Esophagus (tissue), 2 donors: ENCODE results near the gene GULP1. TPM values are rescaled to one million over a fixed set of nuclear protein-coding genes. Genes with fewer than 3 reads are reported as not detected.

ENCODE experiments used
- H3K27ac ChIP-seq, 2 donors: one replicate each; pipeline ENCODE4 v1.5.1; 2013; ENCODE audit warnings: low read depth in 2 of 2, mild to moderate bottlenecking in 2 of 2, inconsistent platforms in 1 of 2, low read length in 1 of 2, moderate library complexity in 1 of 2
- H3K27me3 ChIP-seq, 2 donors: one replicate each; pipeline ENCODE4 v1.6.1; 2013; ENCODE audit warnings: low read length in 2 of 2, control low read depth in 1 of 2, mild to moderate bottlenecking in 1 of 2; ENCODE audit not compliant: insufficient read depth in 2 of 2, control insufficient read depth in 1 of 2
- H3K36me3 ChIP-seq, 2 donors: one replicate each; pipeline ENCODE4 v1.6.1; 2013; ENCODE audit warnings: low read length in 1 of 2; ENCODE audit not compliant: control insufficient read depth in 2 of 2, insufficient read depth in 2 of 2
- H3K4me1 ChIP-seq, 2 donors: one replicate each; pipeline ENCODE4 v1.6.1; 2013; ENCODE audit warnings: low read length in 1 of 2; ENCODE audit not compliant: control insufficient read depth in 2 of 2, insufficient read depth in 2 of 2
- H3K4me3 ChIP-seq, 2 donors: one replicate each; pipeline ENCODE4 v1.5.1; 2013; ENCODE audit warnings: low read length in 2 of 2, mild to moderate bottlenecking in 2 of 2, low read depth in 1 of 2, moderate library complexity in 1 of 2
- H3K9me3 ChIP-seq, 2 donors: one replicate each; pipeline ENCODE4 v1.6.1; 2013; ENCODE audit warnings: mild to moderate bottlenecking in 2 of 2, low read depth in 1 of 2, low read length in 1 of 2, moderate library complexity in 1 of 2; ENCODE audit not compliant: control insufficient read depth in 2 of 2, insufficient read depth in 1 of 2
- WGBS, 2 donors: extraction: QIAGEN DNeasy Blood & Tissue Kit; methylation state at CpG; one replicate each; pipeline ENCODE4 v1.1.7; 2013; 5-methylcytosine and 5-hydroxymethylcytosine counted together
- polyA plus RNA-seq, 2 donors: library from polyadenylated mRNA; stranded (reverse); fragments of 200-250 nt; gene quantifications; one replicate each; pipeline ENCODE4 v1.2.3, GENCODE V29; 2013
- donor health status: healthy with polysubstance abuse.
- donor health status: Bipolar disorder and iron deficiency.

GULP1 gene
- polyA plus RNA-seq, 2 donors, result 5.5 to 10.5 TPM

GRCh38 chr2:188519136-188519535 lies 227.5 kb downstream of the GULP1 start:
- Histone ChIP-seq H3K9me3 (no peaks in the 10 kb centered on the region), H3K36me3 (no peaks in the 10 kb centered on the region), H3K27me3 (no peaks in the 10 kb centered on the region), H3K4me1 (no peaks in the 10 kb centered on the region), H3K4me3 (no peak overlapping the region), H3K27ac (no peak overlapping the region)

DNA sequence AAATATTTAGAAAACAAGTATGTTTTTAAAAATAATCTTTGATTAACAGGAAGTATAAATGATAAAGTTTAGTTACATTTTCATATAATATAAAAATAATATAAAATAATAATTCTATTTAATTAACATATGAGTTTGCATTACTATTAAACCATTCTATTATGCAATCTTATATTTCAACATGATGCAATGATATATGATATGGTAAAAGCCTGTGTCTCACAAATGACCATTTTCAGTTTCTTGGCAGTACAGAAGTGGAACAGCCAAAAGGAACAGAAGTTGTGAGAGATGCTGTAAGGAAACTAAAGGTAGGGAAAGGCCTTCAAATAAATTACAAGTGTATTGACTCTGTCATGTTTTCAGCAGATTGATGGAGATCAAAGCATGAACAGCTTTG lies 230.8 kb downstream of the GULP1 start:
- Histone ChIP-seq H3K27me3 (no peaks in the 10 kb centered on the region), H3K4me3 (no peak overlapping the region), H3K27ac (no peak overlapping the region), H3K9me3 (no peaks in the 10 kb centered on the region), H3K4me1 (no peaks in the 10 kb centered on the region), H3K36me3 (no peaks in the 10 kb centered on the region)

DNA sequence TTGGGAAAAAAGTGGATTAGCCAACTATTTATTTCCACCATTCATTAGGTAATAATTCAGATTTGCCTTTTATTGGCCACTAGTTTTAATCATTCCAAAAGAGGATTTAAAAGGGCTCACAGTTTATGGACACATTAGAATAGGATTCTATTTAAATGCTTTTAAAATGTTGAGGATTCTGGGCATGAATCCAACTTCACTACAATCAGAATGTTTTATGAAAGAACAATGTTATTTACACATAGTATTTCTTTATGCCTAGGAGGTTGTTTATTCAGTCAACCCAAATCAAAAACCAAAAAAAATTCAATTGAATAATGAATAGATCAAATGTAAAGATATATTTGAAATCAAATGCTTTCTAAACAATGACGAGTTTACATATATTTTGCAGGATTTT lies 232.2 kb downstream of the GULP1 start:
- Histone ChIP-seq H3K27me3 (no peaks in the 10 kb centered on the region), H3K4me1 (no peaks in the 10 kb centered on the region), H3K9me3 (no peaks in the 10 kb centered on the region), H3K36me3 (no peaks in the 10 kb centered on the region), H3K27ac (no peak overlapping the region), H3K4me3 (no peak overlapping the region)
- 75% methylated on average over 1 of the region's 1 CpG for WGBS, 2 donors

GRCh38 chr2:188524519-188525113 lies 232.9 kb downstream of the GULP1 start:
- H3K4me1 ChIP-seq, result no peaks in the 10 kb centered on the region
- WGBS, 2 donors, result 0 to 3% methylated on average over 2 of the region's 2 CpGs
- H3K4me3 ChIP-seq, result no peak overlapping the region
- no peaks in the 10 kb centered on the region for H3K9me3 ChIP-seq
- no peak overlapping the region for H3K27ac ChIP-seq
- H3K27me3 ChIP-seq, result no peaks in the 10 kb centered on the region
- H3K36me3 ChIP-seq, result no peaks in the 10 kb centered on the region

DNA sequence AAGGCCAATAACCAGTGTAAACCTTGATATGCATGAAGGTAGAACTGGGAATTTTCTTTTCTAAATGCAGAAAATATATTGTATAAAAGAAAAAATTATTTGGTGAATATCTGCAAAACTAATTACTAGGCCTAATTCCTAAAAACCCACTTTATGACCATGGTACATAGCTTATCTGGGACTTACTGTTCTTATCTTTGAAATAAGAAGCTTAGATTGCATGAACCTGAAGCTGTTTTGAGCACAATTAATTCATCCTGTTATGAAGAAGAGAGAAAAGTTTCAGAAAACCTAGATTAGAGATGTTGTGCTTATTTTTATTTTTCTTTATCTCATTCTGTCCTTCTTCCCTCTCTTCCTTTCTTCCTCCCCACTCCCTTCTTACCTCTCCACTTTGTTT lies 235.0 kb downstream of the GULP1 start:
- Histone ChIP-seq H3K27me3 (no peaks in the 10 kb centered on the region), H3K4me3 (no peak overlapping the region), H3K4me1 (no peaks in the 10 kb centered on the region), H3K36me3 (no peaks in the 10 kb centered on the region), H3K9me3 (no peaks in the 10 kb centered on the region), H3K27ac (no peak overlapping the region)

DNA sequence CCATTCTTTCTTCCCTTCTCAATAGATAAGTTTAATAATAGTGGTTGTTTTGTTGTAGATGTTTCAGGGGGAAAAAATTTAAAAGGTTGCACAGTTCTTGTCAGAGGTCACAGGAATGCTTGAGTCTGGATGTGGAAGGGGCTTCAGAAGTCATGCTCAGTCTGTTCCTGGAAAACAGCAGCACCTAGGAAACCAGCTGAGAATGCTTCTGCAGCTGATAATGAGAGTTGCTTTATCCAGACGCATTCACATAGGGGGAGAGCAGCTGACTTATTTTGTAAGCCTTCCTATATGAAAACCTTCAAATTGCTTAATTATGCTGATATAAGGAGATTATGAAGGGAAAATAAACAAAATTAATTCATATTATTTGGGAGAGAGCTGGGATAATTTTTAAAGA lies 235.5 kb downstream of the GULP1 start:
- no peaks in the 10 kb centered on the region for H3K4me1 ChIP-seq
- H3K9me3 ChIP-seq, result no peaks in the 10 kb centered on the region
- WGBS, 2 donors, result 60 to 70% methylated on average over 1 of the region's 1 CpG
- H3K27ac ChIP-seq, result no peak overlapping the region
- no peaks in the 10 kb centered on the region for H3K27me3 ChIP-seq
- H3K36me3 ChIP-seq, result no peaks in the 10 kb centered on the region
- H3K4me3 ChIP-seq, result no peak overlapping the region

DNA sequence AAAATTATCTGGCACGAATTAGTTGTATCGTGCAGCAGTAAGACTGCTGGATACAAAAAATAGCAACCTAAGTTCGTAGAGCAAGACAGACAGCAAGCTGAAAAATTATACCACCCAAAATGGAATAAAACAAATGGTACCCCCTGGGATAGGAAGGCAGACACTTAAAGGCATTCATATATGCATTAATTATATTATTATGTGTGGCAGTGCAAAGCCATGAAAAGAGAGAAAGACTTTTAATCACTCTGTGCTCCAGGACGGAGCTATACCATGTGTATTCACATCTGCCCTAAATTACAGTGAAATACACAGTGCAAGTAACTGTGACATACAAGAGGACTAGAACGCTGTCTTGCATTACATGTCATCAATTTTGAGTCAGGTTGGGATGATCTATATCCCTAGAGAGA lies 235.9 kb downstream of the GULP1 start:
- H3K27ac ChIP-seq, result no peak overlapping the region
- no peak overlapping the region for H3K4me3 ChIP-seq
- 65 to 71% methylated on average over 5 of the region's 5 CpGs for WGBS, 2 donors
- H3K4me1 ChIP-seq, result no peaks in the 10 kb centered on the region
- H3K27me3 ChIP-seq, result no peaks in the 10 kb centered on the region
- no peaks in the 10 kb centered on the region for H3K9me3 ChIP-seq
- H3K36me3 ChIP-seq, result no peaks in the 10 kb centered on the region

DNA sequence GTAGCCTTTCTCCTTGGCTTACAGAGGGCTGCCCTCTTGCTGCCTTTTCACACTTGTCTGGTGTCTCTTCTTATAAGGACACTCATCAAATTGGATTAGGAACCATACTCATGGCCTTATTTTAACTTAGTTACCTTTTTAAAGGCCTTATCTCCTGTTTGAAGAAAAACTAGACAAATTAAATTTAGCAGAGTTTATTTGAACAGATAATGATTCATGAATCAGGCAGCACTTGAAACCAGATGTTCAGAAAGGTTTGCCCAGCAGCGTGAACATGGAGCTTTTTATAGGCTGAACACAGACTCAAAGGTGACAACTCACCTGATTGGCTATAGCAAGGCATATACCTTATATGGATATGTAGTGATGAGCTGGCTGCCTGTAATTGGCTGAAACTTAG lies 238.0 kb downstream of the GULP1 start:
- WGBS, 2 donors, result 87 to 97% methylated on average over 1 of the region's 1 CpG
- Histone ChIP-seq H3K27me3 (no peaks in the 10 kb centered on the region), H3K4me1 (no peaks in the 10 kb centered on the region), H3K27ac (no peak overlapping the region), H3K4me3 (no peak overlapping the region), H3K9me3 (no peaks in the 10 kb centered on the region), H3K36me3 (no peaks in the 10 kb centered on the region)

- WGBS, 2 donors, result 86 to 92% methylated on average over 2 of the region's 2 CpGs
- no peak overlapping the region for H3K4me3 ChIP-seq
- no peaks in the 10 kb centered on the region for H3K27me3 ChIP-seq
- H3K9me3 ChIP-seq, result no peaks in the 10 kb centered on the region
- H3K4me1 ChIP-seq, result no peaks in the 10 kb centered on the region
- H3K36me3 ChIP-seq, result no peaks in the 10 kb centered on the region
- no peak overlapping the region for H3K27ac ChIP-seq
These were observed 243.2 kb downstream of the GULP1 start for GRCh38 chr2:188534875-188535274.

DNA sequence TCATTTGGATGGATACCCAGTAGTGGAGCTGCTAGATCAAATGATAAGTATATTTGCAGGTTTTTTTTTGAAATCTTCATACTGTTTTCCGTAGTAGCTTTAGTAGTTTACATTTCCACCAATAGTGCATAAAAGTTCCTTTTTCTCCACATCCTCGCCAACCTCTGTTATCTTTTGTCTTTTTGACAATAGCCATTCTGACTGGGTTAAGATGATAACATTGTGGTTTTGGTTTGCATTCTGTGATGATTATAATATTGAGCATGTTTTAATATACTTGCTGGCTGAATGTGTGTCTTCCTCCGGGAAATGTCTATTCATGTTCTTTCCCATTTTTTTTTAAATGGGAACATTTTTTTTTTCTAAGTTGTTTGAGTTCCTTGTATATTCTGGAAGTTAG lies 260.0 kb downstream of the GULP1 start:
- H3K4me3 ChIP-seq, result no peak overlapping the region

More for the DNA sequence above, 260.0 kb downstream of the GULP1 start:
- Histone ChIP-seq H3K4me1 (no peaks in the 10 kb centered on the region), H3K9me3 (no peaks in the 10 kb centered on the region), H3K27me3 (no peaks in the 10 kb centered on the region), H3K27ac (no peak overlapping the region), H3K36me3 (no peaks in the 10 kb centered on the region)
- 79 to 81% methylated on average over 3 of the region's 3 CpGs for WGBS, 2 donors
